ENCODE results near the gene RAPGEF4.

DNA sequence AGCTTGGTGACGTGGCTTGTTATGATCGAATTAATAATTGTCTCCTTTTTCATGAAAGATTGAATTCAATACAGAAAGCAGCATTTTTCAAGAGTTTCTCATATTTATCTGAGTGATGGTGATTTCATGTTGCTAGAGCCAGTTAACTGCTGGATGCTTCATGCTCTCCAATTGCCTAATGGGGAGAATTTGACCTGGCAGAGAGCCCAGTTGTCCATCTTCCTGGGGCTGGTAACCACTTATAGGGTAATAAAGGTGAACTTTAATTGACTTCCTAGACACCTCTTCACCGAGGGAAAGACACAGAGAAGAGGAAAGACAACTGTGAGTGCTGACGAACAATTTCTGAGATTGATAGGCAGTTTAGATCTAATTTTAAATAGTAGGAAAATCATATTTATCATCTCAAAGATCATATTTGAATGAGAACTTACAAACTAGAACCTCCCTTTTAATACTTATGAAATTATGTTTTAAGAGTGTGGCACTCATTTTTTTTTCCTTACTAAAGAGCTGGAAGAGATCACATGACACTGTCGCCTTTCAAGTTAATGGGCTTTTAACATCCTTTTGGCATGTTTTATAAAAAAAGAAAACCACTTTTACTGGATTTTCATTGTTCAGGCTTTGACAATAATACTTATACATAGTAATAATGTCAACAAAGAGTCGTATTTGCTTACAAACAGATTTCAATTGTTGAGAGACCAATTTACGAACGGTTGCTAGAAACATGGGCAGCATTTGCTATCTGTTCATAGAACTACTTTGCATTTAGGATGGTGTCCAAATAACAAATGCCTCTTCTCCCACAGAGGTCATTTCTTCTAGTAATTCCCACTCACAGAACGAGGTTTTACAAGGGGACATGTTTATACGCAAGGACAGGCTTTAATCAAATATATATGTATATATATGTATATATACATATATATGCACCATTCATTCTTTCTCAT, 153.3 kb downstream of the RAPGEF4 start:
- no peak for TF ChIP-seq POLR2A (IDR thresholded peaks at IDR 0.05)
- no peak for TF ChIP-seq CTCF (IDR thresholded peaks at IDR 0.05)
- TF ChIP-seq EP300 (IDR thresholded peaks at IDR 0.05) = no peak
